K562 (cell line): ENCODE results near the gene ALDOC. TPM values are rescaled to one million over a fixed set of nuclear protein-coding genes. Genes with fewer than 3 reads are reported as not detected.

ENCODE experiments used
- ATAC-seq: fragments of 200-7000 bp; cut with Tn5 transposase; 3 replicates; pipeline ENCODE4 v1.9.1; 2020; ENCODE audit warnings: moderate library complexity
- BruUV-seq: library from RNA; stranded (reverse); fragments of 400-500 nt; replicated peaks from 2 replicates; lab custom pipeline; 2021; lab: Mats Ljungman, UMichigan
- CTCF ChIA-PET: fragments of 300-600 bp; formaldehyde crosslinking; extraction: SDS; loops from one replicate; lab custom pipeline; 2021; ENCODE audit warnings: low intra/inter-chr PET ratio; lab: Yijun Ruan, JAX
- POLR2A ChIA-PET: fragments of 300-600, 350-650 bp; sonication (Branson Sonifier 250); formaldehyde crosslinking; extraction: SDS; loops from one replicate; lab custom pipeline; 2021; ENCODE audit warnings: antibody characterized with exemption, inconsistent platforms; lab: Yijun Ruan, JAX
- DNase-seq, 4 experiments: peaks; one replicate each; pipeline versions ENCODE4 v3.0.0 to v3.0.0-alpha.2; 2011 to 2018; ENCODE audit warnings: low spot score in 3 of 4, mixed read lengths in 3 of 4; ENCODE audit errors: extremely low read depth in 1 of 4
- FAIRE-seq: peaks from 2 replicates; lab custom pipeline; 2011; peaks lifted over from hg19 to GRCh38; lab: Jason Lieb, UNC
- H2AFZ ChIP-seq: 2 replicates; pipeline ENCODE4 v1.6.0; 2011; ENCODE audit warnings: low read depth, low read length, control low read depth, inconsistent platforms
- H3K27ac ChIP-seq: fragments of 200-600 bp; 3 replicates; pipeline ENCODE4 v1.8.0; 2011; ENCODE audit warnings: low read depth, mild to moderate bottlenecking, control low read depth, inconsistent platforms, low read length, moderate library complexity, mixed read lengths; ENCODE audit errors: extremely low read depth
- H3K27me3 ChIP-seq, 2 experiments: fragments of 300-600 bp in 1 of 2; 2 replicates in 1 of 2; 3 replicates in 1 of 2; pipeline versions ENCODE4 v1.6.0 to v1.8.0; 2011; ENCODE audit warnings: inconsistent platforms in 2 of 2, low read length in 2 of 2, mild to moderate bottlenecking in 1 of 2, mixed read lengths in 1 of 2, moderate library complexity in 1 of 2; ENCODE audit not compliant: control insufficient read depth in 2 of 2, insufficient read depth in 2 of 2
- H3K36me3 ChIP-seq: fragments of 300-600 bp; 3 replicates; pipeline ENCODE4 v1.8.0; 2011; ENCODE audit warnings: mild to moderate bottlenecking, low read length, inconsistent platforms; ENCODE audit not compliant: control insufficient read depth, insufficient read depth
- H3K4me1 ChIP-seq, 2 experiments: fragments of 200-600 bp in 1 of 2; replicated peaks in 1 of 2; 2 replicates in 1 of 2; 3 replicates in 1 of 2; pipeline versions ENCODE4 v1.5.1 to v1.8.0; 2011; ENCODE audit warnings: inconsistent platforms in 2 of 2, low read length in 2 of 2, mild to moderate bottlenecking in 1 of 2, mixed read lengths in 1 of 2, moderate library complexity in 1 of 2; ENCODE audit not compliant: control insufficient read depth in 2 of 2, insufficient read depth in 2 of 2
- H3K4me2 ChIP-seq: 2 replicates; pipeline ENCODE4 v1.6.1; 2011; ENCODE audit warnings: low read length, control low read depth, inconsistent platforms, mixed read lengths; ENCODE audit not compliant: insufficient read depth
- H3K4me3 ChIP-seq: fragments of 200-600 bp; sonication (generic), shearing (Covaris generic); 2 replicates; pipeline ENCODE4 v1.5.1; 2016; ENCODE audit warnings: control low read depth, inconsistent platforms
- H3K79me2 ChIP-seq: fragments of 200-600 bp; 3 replicates; pipeline ENCODE4 v1.8.0; 2011; ENCODE audit warnings: low read length, inconsistent platforms; ENCODE audit not compliant: control insufficient read depth, insufficient read depth
- H3K9ac ChIP-seq, 2 experiments: 2 replicates each; pipeline versions ENCODE4 v1.6.0 to v1.6.1; 2011; ENCODE audit warnings: low read depth in 2 of 2, low read length in 2 of 2, control low read depth in 1 of 2, inconsistent platforms in 1 of 2, mild to moderate bottlenecking in 1 of 2, mixed read lengths in 1 of 2; ENCODE audit not compliant: insufficient read depth in 1 of 2
- H3K9me1 ChIP-seq: one replicate; pipeline ENCODE4 v1.6.0; 2011; ENCODE audit warnings: inconsistent platforms, mild to moderate bottlenecking, low read length, moderate library complexity; ENCODE audit not compliant: control insufficient read depth, insufficient read depth
- H3K9me3 ChIP-seq: replicated peaks from 2 replicates; pipeline ENCODE4 v1.5.1; 2011; ENCODE audit warnings: low read depth, low read length, inconsistent platforms; ENCODE audit not compliant: control insufficient read depth, insufficient read depth
- H4K20me1 ChIP-seq: replicated peaks from 2 replicates; pipeline ENCODE4 v1.6.1; 2011; ENCODE audit warnings: low read length, inconsistent platforms, mixed read lengths; ENCODE audit not compliant: control insufficient read depth, insufficient read depth
- KLF1 ChIP-seq: fragments of 450-650 bp; IDR thresholded peaks from 2 replicates; pipeline ENCODE4 v1.6.1; 2016; ENCODE audit warnings: missing genetic modification characterization, missing compliant biosample characterization
- POLR3A ChIP-seq: IDR thresholded peaks from 2 replicates; pipeline ENCODE4 v1.6.1; 2011; ENCODE audit warnings: borderline replicate concordance, mild to moderate bottlenecking, moderate library complexity; ENCODE audit not compliant: insufficient read length, insufficient read depth; ENCODE audit errors: extremely low read depth
- WGBS: fragments of 100-300 bp; shearing (Covaris generic); methylation state at CpG from one replicate; pipeline ENCODE4 v1.1.6; 2016; ENCODE audit warnings: low coverage, mixed read lengths; ENCODE audit not compliant: insufficient coverage; ENCODE audit errors: missing lambda C conversion rate; 5-methylcytosine and 5-hydroxymethylcytosine counted together
- in situ Hi-C: fragments of 300-500 bp; cut with MboI; formaldehyde crosslinking; loops from 4 replicates; pipeline ENCODE4 v1.15.0; 2018; ENCODE audit warnings: inconsistent platforms, mixed read lengths
- intact Hi-C: fragments of 100-400 bp; cut with micrococcal nuclease; formaldehyde crosslinking; loops from 2 replicates; pipeline ENCODE4 v1.14.2; 2022
- polyA plus RNA-seq, 8 experiments: library from polyadenylated mRNA; depleted of rRNA in 4 of 8; stranded (reverse) in 5 of 8; unstranded in 3 of 8; fragments of >200 nt; fragmentation: Nextera tagmentation in 2 of 8; fragmentation: Illumina TruSeq in 1 of 8; extraction: Ambion mirVana in 2 of 8; extraction: Trizol in 1 of 8; gene quantifications; 2 replicates each; pipeline versions ENCODE4 v1.2.1 to v1.2.3, GENCODE V29; 2011 to 2014; ENCODE audit warnings: inconsistent platforms in 1 of 8, missing spikeins in 1 of 8
- total RNA-seq, 7 experiments: library from RNA; depleted of rRNA in 6 of 7; stranded (reverse); fragments of >200 nt in 6 of 7; fragmentation: Illumina TruSeq in 2 of 7; extraction: Trizol in 2 of 7; gene quantifications; 2 replicates each; pipeline versions ENCODE4 v1.2.1 to v1.2.3, GENCODE V29; 2011 to 2021; ENCODE audit warnings: low replicate concordance in 1 of 7

Gene ALDOC
- total and polyA plus RNA-seq, 9 of the 15 experiments (the other 6 are each of a cell fraction or from before 2014, with no cell fraction given) = 43.2 to 263 (median 99.2) TPM

DNA sequence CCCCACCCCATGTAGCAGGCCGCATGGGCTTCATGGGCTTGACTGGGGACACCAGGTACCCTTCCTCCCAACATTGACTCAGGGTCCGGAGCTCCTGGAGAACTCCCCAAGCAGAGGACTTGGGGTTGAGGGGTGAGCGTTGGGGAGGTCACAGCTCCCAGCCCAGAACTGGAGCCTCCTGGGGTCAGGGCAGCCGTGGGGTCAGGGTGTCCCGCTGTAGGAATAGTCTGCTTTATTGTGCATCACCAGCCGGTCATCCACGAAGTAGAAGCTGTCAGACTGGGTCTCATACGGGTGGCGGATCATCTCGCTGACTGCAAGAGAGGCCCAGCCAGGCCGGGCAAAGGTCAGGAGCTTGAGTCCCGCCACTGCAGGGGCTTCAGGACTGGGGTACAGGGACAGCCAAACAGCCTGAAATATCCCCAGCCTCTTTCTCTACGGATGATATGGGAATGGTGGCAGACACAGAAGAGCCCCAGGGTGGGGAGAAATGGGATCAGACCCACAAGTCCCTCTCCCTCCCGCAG lies 29.5 kb downstream of the ALDOC start (continued):
- no peak for TF ChIP-seq KLF1

DNA sequence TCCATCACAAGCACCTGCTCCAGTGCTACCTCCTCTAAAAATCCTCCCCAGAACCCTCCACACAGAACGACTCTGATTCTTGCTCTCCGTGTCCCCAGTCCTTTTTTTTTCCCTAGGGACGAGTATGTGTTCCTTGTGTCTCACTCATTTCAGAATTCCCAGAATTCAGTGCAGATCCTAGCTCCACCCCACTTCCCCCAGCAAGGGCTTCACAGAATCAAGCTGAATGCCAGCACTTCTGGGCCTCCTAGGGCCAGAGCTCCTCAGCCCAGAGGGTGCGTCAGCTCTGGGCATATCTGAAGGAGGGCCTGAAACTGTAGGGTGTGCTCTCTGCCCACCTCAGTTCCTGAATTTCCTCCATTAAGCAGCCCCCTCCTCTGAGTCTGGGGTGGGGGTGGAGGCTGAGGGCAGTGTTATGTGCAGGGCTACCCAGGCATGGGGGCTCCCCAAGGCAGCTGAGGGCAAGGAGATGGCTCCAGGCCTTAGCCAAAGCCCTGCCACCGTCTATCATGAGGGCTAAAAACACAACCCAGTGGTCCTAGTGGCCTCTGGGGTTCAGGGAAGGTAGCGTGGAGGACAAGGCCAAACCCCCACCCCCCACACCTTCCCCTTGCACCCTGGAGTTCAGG lies 30.8 kb downstream of the ALDOC start:
- DNase-seq (peak in 2 of 4 experiments; percentile 37 to 44), FAIRE-seq (no peak), ATAC-seq (no peak)
- no peak overlapping the region for H3K27ac ChIP-seq
- H3K4me2 ChIP-seq = no peak overlapping the region
- H3K9ac ChIP-seq = no peak overlapping the region; a peak in 1 of 4 replicates
- no peak overlapping the region for H3K4me3 ChIP-seq
- 38% methylated on average over 5 of the region's 6 CpGs for WGBS
- 0 out of 3 replicates have a peak, but pooled peaks cover 3% of the 10 kb centered on the region for H3K36me3 ChIP-seq
- intact Hi-C loops (loop anchor here (5.0 kb wide), 1 partner anchor 34 kb away; no protein-coding TSS in a partner anchor), in situ Hi-C loops (no loop called here)
- peaks cover 4% of the 10 kb centered on the region for H3K9me1 ChIP-seq
- H3K4me1 ChIP-seq = peaks cover 0 to 5% of the 10 kb centered on the region in 2 experiments; a peak in 2 of 5 replicates
- H2AFZ ChIP-seq = peak overlapping the region; percentile 30; the same call in 1 of the 2 replicates
- H3K79me2 ChIP-seq = no peaks in the 10 kb centered on the region
- BruUV-seq = no TSS peak
- H4K20me1 ChIP-seq = no peaks in the 10 kb centered on the region
- ChIA-PET CTCF (no interaction called here), POLR2A (interaction anchor here (0.7 to 1.1 kb wide), 2 partner anchors 18 to 25 kb away, joined by 3 read pairs; partner anchors contain the start of gene PIGS)
- no peak for TF ChIP-seq POLR3A
- no peaks in the 10 kb centered on the region for H3K27me3 ChIP-seq
- H3K9me3 ChIP-seq = no peaks in the 10 kb centered on the region
